DND-41 (cell line): ENCODE data around the gene SERAC1.

ENCODE experiments used
- EZH2 ChIP-seq: IDR thresholded peaks from 3 replicates; pipeline ENCODE4 v1.6.1; 2012; ENCODE audit warnings: borderline replicate concordance, low read depth, mild to moderate bottlenecking, moderate library complexity, low read length, inconsistent platforms; ENCODE audit not compliant: severe bottlenecking
- TF ChIP-seq, protein P1 (sequence below): IDR thresholded peaks from 2 replicates; pipeline ENCODE4 v1.5.1; 2012; ENCODE audit warnings: borderline replicate concordance, low read length, moderate library complexity, mild to moderate bottlenecking; ENCODE audit not compliant: poor library complexity, severe bottlenecking; ENCODE audit errors: extremely low read depth

DNA sequence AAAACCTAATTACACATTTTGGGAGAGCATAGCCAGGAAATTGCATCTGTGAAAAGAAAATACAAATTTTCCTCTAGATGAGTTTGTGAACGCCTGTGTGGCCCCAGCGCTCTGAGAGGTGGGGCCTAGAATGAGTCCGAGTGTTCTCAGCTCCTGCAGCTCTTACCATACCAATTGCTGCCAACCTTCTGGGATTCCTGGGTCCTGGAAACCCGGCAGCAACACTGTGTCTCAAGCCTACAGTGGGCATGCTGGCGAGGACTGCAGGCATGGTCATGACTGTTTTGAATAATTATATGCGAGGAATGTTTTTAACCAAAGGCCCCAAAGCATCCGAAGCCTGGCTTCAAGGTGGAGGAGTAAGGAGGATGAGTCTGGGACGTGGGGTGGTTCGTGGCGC is 90.4 kb downstream of the SERAC1 start:
- TF ChIP-seq, protein P1, sequence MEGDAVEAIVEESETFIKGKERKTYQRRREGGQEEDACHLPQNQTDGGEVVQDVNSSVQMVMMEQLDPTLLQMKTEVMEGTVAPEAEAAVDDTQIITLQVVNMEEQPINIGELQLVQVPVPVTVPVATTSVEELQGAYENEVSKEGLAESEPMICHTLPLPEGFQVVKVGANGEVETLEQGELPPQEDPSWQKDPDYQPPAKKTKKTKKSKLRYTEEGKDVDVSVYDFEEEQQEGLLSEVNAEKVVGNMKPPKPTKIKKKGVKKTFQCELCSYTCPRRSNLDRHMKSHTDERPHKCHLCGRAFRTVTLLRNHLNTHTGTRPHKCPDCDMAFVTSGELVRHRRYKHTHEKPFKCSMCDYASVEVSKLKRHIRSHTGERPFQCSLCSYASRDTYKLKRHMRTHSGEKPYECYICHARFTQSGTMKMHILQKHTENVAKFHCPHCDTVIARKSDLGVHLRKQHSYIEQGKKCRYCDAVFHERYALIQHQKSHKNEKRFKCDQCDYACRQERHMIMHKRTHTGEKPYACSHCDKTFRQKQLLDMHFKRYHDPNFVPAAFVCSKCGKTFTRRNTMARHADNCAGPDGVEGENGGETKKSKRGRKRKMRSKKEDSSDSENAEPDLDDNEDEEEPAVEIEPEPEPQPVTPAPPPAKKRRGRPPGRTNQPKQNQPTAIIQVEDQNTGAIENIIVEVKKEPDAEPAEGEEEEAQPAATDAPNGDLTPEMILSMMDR: no peak
- no peak for TF ChIP-seq EZH2
